ENCODE data around the gene PHF21B. TPM values are rescaled to one million over a fixed set of nuclear protein-coding genes. Genes with fewer than 3 reads are reported as not detected.
"Not testable (repeated sequence)": the region's sequence is repeated elsewhere in the genome, so short reads cannot be mapped to it uniquely, and the experiment has no call there.

Gene PHF21B
- under 0.01 TPM for total RNA-seq

- DNase-seq (ENCODE audit: low read depth in 2 of 3, low spot score in 2 of 3) = peak in 1 of 3 donors; percentile 30
These were observed at the start of gene PHF21B for GRCh38 chr22:45009606-45010531. PHF21B (minus strand) TSS chr22:45010005; CDS start chr22:45009549, 456 bp downstream.

- no peak for DNase-seq (ENCODE audit: low read depth in 2 of 3, low spot score in 2 of 3)
These were observed 49.5 kb upstream of the PHF21B start for GRCh38 chr22:45059296-45059695.

- no peak for DNase-seq (ENCODE audit: low read depth in 2 of 3, low spot score in 2 of 3)
These were observed 48.8 kb upstream of the PHF21B start for GRCh38 chr22:45058622-45058912.

- no peak for DNase-seq (ENCODE audit: low read depth in 2 of 3, low spot score in 2 of 3)
These were observed 46.1 kb upstream of the PHF21B start for GRCh38 chr22:45055936-45056335.

GRCh38 chr22:45053571-45053970 lies 43.8 kb upstream of the PHF21B start:
- DNase-seq (ENCODE audit: low read depth in 2 of 3, low spot score in 2 of 3) = no peak

- no peak for DNase-seq (ENCODE audit: low read depth in 2 of 3, low spot score in 2 of 3)
These were observed 43.3 kb upstream of the PHF21B start for GRCh38 chr22:45053094-45053493.

GRCh38 chr22:45052665-45053064 lies 42.9 kb upstream of the PHF21B start:
- DNase-seq (ENCODE audit: low read depth in 2 of 3, low spot score in 2 of 3) = not testable (repeated sequence)

- no peak for DNase-seq (ENCODE audit: low read depth in 2 of 3, low spot score in 2 of 3)
These were observed 42.1 kb upstream of the PHF21B start for GRCh38 chr22:45051946-45052345.

- no peak for DNase-seq (ENCODE audit: low read depth in 2 of 3, low spot score in 2 of 3)
These were observed 41.6 kb upstream of the PHF21B start for GRCh38 chr22:45051419-45051818.

GRCh38 chr22:45047260-45047659 lies 37.5 kb upstream of the PHF21B start:
- DNase-seq (ENCODE audit: low read depth in 2 of 3, low spot score in 2 of 3) = no peak

GRCh38 chr22:45045208-45045607 lies 35.4 kb upstream of the PHF21B start:
- DNase-seq (ENCODE audit: low read depth in 2 of 3, low spot score in 2 of 3) = no peak

GRCh38 chr22:45042263-45042662 lies 32.5 kb upstream of the PHF21B start:
- DNase-seq (ENCODE audit: low read depth in 2 of 3, low spot score in 2 of 3) = no peak

GRCh38 chr22:45039133-45039532 lies 29.3 kb upstream of the PHF21B start:
- DNase-seq (ENCODE audit: low read depth in 2 of 3, low spot score in 2 of 3) = no peak

GRCh38 chr22:45036154-45036553 lies 26.3 kb upstream of the PHF21B start:
- no peak for DNase-seq (ENCODE audit: low read depth in 2 of 3, low spot score in 2 of 3)

- DNase-seq (ENCODE audit: low read depth in 2 of 3, low spot score in 2 of 3) = no peak
These were observed 25.0 kb upstream of the PHF21B start for GRCh38 chr22:45034821-45035220.

GRCh38 chr22:45034156-45034555 lies 24.4 kb upstream of the PHF21B start:
- DNase-seq (ENCODE audit: low read depth in 2 of 3, low spot score in 2 of 3) = no peak

GRCh38 chr22:45033136-45033535 lies 23.3 kb upstream of the PHF21B start:
- no peak for DNase-seq (ENCODE audit: low read depth in 2 of 3, low spot score in 2 of 3)

GRCh38 chr22:45031629-45032403 lies 22.0 kb upstream of the PHF21B start:
- DNase-seq (ENCODE audit: low read depth in 2 of 3, low spot score in 2 of 3) = no peak

GRCh38 chr22:45029501-45029900 lies 19.7 kb upstream of the PHF21B start:
- DNase-seq (ENCODE audit: low read depth in 2 of 3, low spot score in 2 of 3) = no peak

- peak in 1 of 3 donors; percentile 49 for DNase-seq (ENCODE audit: low read depth in 2 of 3, low spot score in 2 of 3)
These were observed 16.7 kb upstream of the PHF21B start for GRCh38 chr22:45026511-45026910.

- DNase-seq (ENCODE audit: low read depth in 2 of 3, low spot score in 2 of 3) = no peak
These were observed 13.6 kb upstream of the PHF21B start for GRCh38 chr22:45023431-45023830.
